Measurements from ENCODE around the gene CRTAC1. TPM values are rescaled to one million over a fixed set of nuclear protein-coding genes. Genes with fewer than 3 reads are reported as not detected.

The CRTAC1 gene
- total RNA-seq, 1 donor from 2014 or later, result 2.3 TPM

DNA sequence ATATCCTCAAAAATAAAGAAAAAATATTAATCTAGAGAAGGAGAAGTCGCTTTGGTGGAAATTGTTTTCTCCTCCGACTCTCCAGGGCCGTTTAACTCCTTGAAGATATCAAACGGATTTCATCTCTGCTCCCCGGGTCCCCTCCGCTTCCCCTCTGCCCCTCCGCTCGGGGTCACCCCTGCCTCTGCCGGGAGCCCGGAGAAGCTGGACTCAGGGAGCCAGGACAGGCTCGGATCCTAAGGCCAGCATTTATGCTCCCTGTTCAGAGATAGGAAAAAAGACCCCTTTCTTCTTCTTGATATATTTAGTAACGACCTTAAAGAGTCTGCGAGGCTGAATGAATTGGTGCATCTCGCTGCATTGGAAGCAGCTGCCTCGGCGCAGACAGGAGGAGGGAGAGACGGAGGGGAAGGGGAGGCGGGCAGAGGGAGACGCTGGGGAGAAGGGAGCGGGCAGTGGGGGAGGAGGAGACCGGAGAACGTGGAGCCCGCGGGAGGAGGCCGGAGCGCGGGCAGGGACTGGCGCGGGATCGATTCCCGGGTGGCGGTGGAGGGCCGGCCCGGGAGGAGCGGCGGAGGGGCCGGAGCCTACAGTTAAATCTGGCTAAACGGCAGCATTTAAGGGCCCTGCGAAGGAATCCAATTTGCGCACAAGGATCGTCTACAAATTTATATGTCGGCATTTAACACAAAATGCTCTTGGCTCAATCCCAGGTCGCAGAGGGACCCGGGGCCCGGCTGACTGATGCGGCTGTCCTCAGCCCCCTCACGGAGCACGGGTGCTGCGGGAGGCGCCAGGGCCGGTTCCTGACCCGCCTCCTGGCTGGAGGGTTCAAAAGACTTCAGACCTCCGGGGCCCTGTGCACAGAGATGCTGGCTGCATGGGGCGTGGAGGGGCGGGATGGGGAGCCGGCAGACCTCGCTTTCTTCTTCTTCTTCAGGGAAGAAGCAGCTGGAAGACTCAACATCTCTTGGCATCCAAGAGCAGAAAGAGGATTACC is 55.6 kb downstream of the CRTAC1 start:
- Histone ChIP-seq H3K27me3 (ENCODE audit: low read depth) (peaks cover 100% of the 10 kb centered on the region), H3K9me3 (replicated peaks) (no peaks in the 10 kb centered on the region), H3K27ac (replicated peaks) (no peak overlapping the region), H3K4me3 (no peak overlapping the region), H3K4me1 (no peaks in the 10 kb centered on the region), H3K36me3 (no peaks in the 10 kb centered on the region)
- TF ChIP-seq, protein P1, sequence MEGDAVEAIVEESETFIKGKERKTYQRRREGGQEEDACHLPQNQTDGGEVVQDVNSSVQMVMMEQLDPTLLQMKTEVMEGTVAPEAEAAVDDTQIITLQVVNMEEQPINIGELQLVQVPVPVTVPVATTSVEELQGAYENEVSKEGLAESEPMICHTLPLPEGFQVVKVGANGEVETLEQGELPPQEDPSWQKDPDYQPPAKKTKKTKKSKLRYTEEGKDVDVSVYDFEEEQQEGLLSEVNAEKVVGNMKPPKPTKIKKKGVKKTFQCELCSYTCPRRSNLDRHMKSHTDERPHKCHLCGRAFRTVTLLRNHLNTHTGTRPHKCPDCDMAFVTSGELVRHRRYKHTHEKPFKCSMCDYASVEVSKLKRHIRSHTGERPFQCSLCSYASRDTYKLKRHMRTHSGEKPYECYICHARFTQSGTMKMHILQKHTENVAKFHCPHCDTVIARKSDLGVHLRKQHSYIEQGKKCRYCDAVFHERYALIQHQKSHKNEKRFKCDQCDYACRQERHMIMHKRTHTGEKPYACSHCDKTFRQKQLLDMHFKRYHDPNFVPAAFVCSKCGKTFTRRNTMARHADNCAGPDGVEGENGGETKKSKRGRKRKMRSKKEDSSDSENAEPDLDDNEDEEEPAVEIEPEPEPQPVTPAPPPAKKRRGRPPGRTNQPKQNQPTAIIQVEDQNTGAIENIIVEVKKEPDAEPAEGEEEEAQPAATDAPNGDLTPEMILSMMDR (IDR thresholded peaks at IDR 0.05; ENCODE audit: borderline replicate concordance), result no peak
- no peak for DNase-seq
- intact Hi-C loops (cut with micrococcal nuclease), result no loop called here

DNA sequence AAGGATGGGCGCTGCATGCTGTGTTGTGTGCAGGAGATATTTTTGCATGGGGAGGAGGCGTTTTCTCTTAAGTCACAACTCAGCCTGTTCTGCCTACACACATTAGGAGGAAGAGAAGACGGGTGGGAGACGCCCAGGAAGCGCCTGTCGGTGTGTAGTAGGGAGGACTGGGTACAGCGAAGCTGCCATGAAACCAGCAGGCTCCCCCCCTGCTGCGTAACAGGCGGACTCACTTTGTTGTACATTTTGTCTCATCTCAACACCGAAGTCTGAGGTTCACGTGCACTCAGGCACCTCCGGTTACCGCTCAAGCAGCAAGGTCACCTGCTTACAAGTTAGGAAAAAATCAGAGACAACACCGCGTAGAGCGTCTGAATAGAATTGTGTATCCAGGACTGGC is 56.3 kb downstream of the CRTAC1 start:
- Histone ChIP-seq H3K27ac (replicated peaks) (no peak overlapping the region), H3K4me3 (no peak overlapping the region), H3K4me1 (no peaks in the 10 kb centered on the region), H3K27me3 (ENCODE audit: low read depth) (peaks cover 100% of the 10 kb centered on the region), H3K9me3 (replicated peaks) (no peaks in the 10 kb centered on the region), H3K36me3 (no peaks in the 10 kb centered on the region)
- TF ChIP-seq, protein P1 (IDR thresholded peaks at IDR 0.05; ENCODE audit: borderline replicate concordance), result no peak
- intact Hi-C loops (cut with micrococcal nuclease), result no loop called here
- no peak for DNase-seq

DNA sequence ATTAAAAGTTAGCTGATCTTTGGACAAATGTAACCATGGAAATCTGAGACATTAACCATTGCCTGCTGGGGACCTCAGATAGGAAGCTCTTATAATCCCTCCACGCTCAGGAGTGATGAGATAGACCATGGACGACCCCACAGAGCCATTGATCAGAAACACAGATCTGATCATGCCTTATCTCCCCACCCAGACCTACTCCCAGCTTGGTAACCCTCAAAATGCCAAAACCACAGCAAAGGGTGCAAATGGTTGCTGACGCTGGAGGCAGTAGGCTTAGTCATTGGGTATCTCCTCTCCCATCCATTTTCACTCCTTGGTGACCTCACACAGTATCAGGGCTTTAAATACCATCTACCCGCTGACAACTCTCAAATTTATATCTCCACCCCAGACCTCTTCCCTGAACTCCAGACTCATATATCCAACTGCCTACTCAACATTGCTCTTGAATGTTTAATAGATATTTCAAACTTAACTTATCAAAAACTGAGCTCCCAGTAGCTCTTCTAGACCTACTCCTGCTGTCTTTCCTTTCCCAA is 60.8 kb downstream of the CRTAC1 start:
- no peaks in the 10 kb centered on the region for H3K4me1 ChIP-seq
- intact Hi-C loops (cut with micrococcal nuclease), result no loop called here
- H3K4me3 ChIP-seq, result no peak overlapping the region
- no peaks in the 10 kb centered on the region for H3K9me3 ChIP-seq (replicated peaks)
- H3K27me3 ChIP-seq (ENCODE audit: low read depth), result peaks cover 100% of the 10 kb centered on the region
- H3K36me3 ChIP-seq, result no peaks in the 10 kb centered on the region
- no peak overlapping the region for H3K27ac ChIP-seq (replicated peaks)
- DNase-seq, result no peak
- TF ChIP-seq, protein P1 (IDR thresholded peaks at IDR 0.05; ENCODE audit: borderline replicate concordance), result no peak

DNA sequence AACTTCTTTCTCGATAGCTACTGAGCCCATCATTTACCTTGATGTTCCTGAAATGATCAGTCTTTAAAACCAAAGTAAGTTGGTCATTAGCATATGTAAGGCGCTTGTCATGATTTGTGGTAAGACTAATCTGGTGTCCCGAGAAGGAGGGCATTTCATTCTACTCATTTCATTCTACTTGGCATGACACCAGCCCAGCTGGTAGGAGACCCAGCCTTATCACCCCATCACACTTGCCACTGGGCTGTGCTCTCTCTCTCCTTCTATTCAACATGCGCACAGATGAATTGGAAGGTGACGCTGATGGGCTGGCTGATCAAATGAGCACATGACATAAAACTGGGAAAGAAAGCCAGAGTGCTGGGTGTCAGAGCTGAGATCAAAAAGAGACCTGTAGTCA is 65.7 kb downstream of the CRTAC1 start:
- TF ChIP-seq, protein P1 (IDR thresholded peaks at IDR 0.05; ENCODE audit: borderline replicate concordance), result no peak
- H3K4me1 ChIP-seq, result no peaks in the 10 kb centered on the region
- H3K4me3 ChIP-seq, result no peak overlapping the region
- peaks cover 100% of the 10 kb centered on the region for H3K27me3 ChIP-seq (ENCODE audit: low read depth)
- no peaks in the 10 kb centered on the region for H3K9me3 ChIP-seq (replicated peaks)
- no peaks in the 10 kb centered on the region for H3K36me3 ChIP-seq
- DNase-seq, result no peak
- H3K27ac ChIP-seq (replicated peaks), result no peak overlapping the region
- intact Hi-C loops (cut with micrococcal nuclease), result no loop called here

DNA sequence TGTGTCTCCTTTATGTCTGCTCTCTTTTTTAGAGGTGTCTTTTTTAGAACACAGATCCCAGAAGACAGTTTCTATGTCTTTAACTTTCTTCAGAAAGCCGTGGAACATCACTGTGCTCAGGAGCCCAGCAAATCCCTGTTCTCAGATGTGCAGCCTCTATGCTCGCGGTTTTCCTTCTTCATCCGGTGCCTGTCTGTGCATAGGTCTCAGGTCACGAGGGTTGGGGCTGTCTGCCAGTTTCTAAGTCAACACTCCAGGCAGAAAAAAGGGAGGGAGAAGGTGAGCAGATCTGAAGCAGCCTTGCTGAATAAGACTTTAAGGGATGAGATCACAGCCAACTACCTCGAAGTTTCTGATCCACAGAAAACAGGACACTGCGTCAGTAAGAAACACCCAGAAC is 68.5 kb downstream of the CRTAC1 start:
- Histone ChIP-seq H3K27me3 (ENCODE audit: low read depth) (peaks cover 100% of the 10 kb centered on the region), H3K4me3 (no peak overlapping the region), H3K4me1 (no peaks in the 10 kb centered on the region), H3K36me3 (no peaks in the 10 kb centered on the region), H3K27ac (replicated peaks) (no peak overlapping the region), H3K9me3 (replicated peaks) (no peaks in the 10 kb centered on the region)
- no peak for DNase-seq
- TF ChIP-seq, protein P1 (IDR thresholded peaks at IDR 0.05; ENCODE audit: borderline replicate concordance), result no peak
- intact Hi-C loops (cut with micrococcal nuclease), result no loop called here
